ENCODE measurements around the gene ZFHX3.

- no peak for TF ChIP-seq CTCF (conservative IDR thresholded peaks at IDR 0.05)
- TF ChIP-seq ZFX (IDR thresholded peaks at IDR 0.05): no peak
Measured at GRCh38 chr16:72844225-72844920, 203.6 kb downstream of the ZFHX3 start.

All from C4-2B (cell line).